Cardiac muscle cell (in vitro differentiated cells and primary cell): ENCODE measurements around the gene SIGLECL1. TPM values are rescaled to one million over a fixed set of nuclear protein-coding genes. Genes with fewer than 3 reads are reported as not detected.

Source experiments
- DNase-seq, 2 donors: peaks; one replicate each; pipeline versions ENCODE4 v3.0.0 to v3.0.0-alpha.2; 2010 to 2017; ENCODE audit warnings: low read depth in 1 of 2, low spot score in 1 of 2
- H3K27ac ChIP-seq: fragments of 200-600 bp; sonication (generic); 2 replicates; pipeline ENCODE4 v1.5.1; 2016
- H3K27me3 ChIP-seq: fragments of 200-600 bp; sonication (generic); 2 replicates; pipeline ENCODE4 v1.6.0; 2016; ENCODE audit warnings: control low read depth
- H3K36me3 ChIP-seq: fragments of 200-600 bp; sonication (generic); 2 replicates; pipeline ENCODE4 v1.5.1; 2016; ENCODE audit warnings: control low read depth
- H3K4me1 ChIP-seq: fragments of 200-600 bp; sonication (generic); 2 replicates; pipeline ENCODE4 v1.8.1; 2017; ENCODE audit warnings: low read depth, mild to moderate bottlenecking, mixed run types
- H3K4me3 ChIP-seq: fragments of 200-600 bp; sonication (generic); 2 replicates; pipeline ENCODE4 v1.5.1; 2016; ENCODE audit warnings: mild to moderate bottlenecking
- H3K9me3 ChIP-seq: fragments of 200-600 bp; sonication (generic); 2 replicates; pipeline ENCODE4 v1.5.1; 2017; ENCODE audit warnings: low read depth, mild to moderate bottlenecking, control low read depth
- polyA plus RNA-seq: library from polyadenylated mRNA; unstranded; fragments of >200 nt; fragmentation: Nextera tagmentation; extraction: Ambion mirVana; gene quantifications from 2 replicates; pipeline ENCODE4 v1.2.1, GENCODE V29; 2016
- total RNA-seq: library from RNA; depleted of rRNA; stranded (reverse); fragments of >200 nt; gene quantifications from 2 replicates; pipeline ENCODE4 v1.2.3, GENCODE V29; 2016
- TF ChIP-seq, protein P1 (sequence below): IDR thresholded peaks from 2 replicates; pipeline ENCODE4 v1.5.1; 2012; ENCODE audit warnings: low read depth, mild to moderate bottlenecking, low read length

The SIGLECL1 gene
- total and polyA plus RNA-seq, 2 experiments from 2014 or later, result not detected

DNA sequence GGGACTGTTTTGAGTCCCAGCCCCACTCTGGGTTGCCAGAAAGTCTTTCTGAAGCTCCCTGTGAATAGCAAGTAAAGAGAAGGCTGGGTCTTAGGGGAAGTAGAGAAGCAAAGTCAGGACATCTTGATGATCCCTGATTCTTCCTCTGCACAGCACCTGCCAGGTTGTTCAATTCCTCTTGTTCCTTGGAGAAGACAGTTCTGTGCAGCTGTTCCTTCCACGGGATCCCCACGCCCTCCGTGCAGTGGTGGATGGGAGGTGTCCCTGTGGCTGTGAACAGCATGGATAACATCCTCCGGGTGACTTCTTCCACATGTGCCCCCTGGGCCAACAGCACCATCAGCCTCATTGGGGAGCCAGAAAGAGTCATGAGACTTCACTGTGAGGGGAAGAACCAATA, 31.5 kb downstream of the SIGLECL1 start:
- TF ChIP-seq, protein P1, sequence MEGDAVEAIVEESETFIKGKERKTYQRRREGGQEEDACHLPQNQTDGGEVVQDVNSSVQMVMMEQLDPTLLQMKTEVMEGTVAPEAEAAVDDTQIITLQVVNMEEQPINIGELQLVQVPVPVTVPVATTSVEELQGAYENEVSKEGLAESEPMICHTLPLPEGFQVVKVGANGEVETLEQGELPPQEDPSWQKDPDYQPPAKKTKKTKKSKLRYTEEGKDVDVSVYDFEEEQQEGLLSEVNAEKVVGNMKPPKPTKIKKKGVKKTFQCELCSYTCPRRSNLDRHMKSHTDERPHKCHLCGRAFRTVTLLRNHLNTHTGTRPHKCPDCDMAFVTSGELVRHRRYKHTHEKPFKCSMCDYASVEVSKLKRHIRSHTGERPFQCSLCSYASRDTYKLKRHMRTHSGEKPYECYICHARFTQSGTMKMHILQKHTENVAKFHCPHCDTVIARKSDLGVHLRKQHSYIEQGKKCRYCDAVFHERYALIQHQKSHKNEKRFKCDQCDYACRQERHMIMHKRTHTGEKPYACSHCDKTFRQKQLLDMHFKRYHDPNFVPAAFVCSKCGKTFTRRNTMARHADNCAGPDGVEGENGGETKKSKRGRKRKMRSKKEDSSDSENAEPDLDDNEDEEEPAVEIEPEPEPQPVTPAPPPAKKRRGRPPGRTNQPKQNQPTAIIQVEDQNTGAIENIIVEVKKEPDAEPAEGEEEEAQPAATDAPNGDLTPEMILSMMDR, result no peak
- H3K27me3 ChIP-seq, result no peaks in the 10 kb centered on the region
- H3K27ac ChIP-seq, result no peak overlapping the region
- no peak for DNase-seq
- no peaks in the 10 kb centered on the region for H3K9me3 ChIP-seq
- no peaks in the 10 kb centered on the region for H3K36me3 ChIP-seq
- no peak overlapping the region for H3K4me3 ChIP-seq
- H3K4me1 ChIP-seq, result no peaks in the 10 kb centered on the region

DNA sequence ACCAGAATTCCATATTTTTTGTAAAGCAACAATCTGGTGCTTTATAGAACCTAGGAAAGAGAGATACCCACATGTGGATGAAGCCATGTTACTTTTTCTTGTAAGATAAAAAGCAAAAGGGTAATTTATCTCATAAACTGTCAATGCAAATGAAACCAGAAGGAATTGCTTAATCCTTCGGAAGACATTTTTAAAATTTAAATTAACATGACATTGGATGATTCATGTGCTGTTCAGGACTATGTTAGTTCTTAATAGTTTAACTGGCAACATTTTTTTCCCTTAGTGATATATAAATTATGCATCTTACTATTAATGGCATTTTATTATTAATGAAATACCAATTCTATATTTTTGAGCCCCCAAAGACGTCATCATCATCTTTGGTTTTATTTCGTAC, 34.8 kb downstream of the SIGLECL1 start:
- no peak for DNase-seq
- Histone ChIP-seq H3K4me3 (no peak overlapping the region), H3K9me3 (no peaks in the 10 kb centered on the region), H3K36me3 (no peaks in the 10 kb centered on the region), H3K27me3 (no peaks in the 10 kb centered on the region), H3K4me1 (no peaks in the 10 kb centered on the region), H3K27ac (no peak overlapping the region)
- TF ChIP-seq, protein P1, result no peak

DNA sequence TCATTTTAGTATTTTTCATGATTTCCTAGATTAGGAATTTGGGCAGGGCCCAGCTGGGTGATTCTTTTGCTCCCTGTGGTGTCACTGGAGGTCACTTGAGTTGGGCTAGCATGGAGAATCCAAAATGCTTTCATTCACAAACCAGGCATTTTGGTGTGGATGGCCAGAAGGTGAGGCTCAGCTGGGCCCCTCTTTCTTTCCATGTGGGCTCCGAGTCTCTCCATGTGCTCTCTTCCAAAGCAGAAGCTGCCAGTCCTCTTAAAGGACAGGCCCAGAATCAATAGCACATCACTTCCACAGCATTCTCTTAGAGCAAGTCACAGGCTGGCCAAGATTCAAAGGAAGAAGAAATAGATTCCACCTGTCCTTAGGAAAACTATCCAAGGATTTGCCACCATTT, 38.8 kb downstream of the SIGLECL1 start:
- no peak overlapping the region for H3K27ac ChIP-seq
- no peaks in the 10 kb centered on the region for H3K27me3 ChIP-seq
- no peak for DNase-seq
- H3K36me3 ChIP-seq, result no peaks in the 10 kb centered on the region
- H3K4me3 ChIP-seq, result no peak overlapping the region
- no peaks in the 10 kb centered on the region for H3K4me1 ChIP-seq
- TF ChIP-seq, protein P1, result no peak
- H3K9me3 ChIP-seq, result no peaks in the 10 kb centered on the region

DNA sequence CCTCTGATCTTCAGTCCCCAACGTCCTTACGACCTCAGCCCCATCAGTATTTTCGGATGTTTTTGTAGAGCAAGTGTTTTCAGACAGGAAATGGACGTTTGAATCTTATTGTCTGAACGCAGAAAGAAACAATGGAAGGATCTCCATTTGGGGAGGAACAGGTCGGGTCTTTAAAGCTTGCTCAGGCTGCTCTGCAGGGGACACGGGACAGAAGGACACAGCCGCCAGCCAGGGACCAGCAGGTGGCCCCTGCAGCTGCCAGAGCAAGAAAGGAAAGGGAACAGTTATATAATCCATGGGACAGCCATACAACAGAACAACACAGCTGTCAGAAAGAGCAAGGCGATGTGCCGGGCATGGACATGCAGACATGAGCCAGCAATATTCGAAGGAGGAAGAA, 42.1 kb downstream of the SIGLECL1 start:
- H3K4me3 ChIP-seq, result no peak overlapping the region
- no peaks in the 10 kb centered on the region for H3K27me3 ChIP-seq
- TF ChIP-seq, protein P1, result no peak
- H3K36me3 ChIP-seq, result no peaks in the 10 kb centered on the region
- H3K9me3 ChIP-seq, result no peaks in the 10 kb centered on the region
- DNase-seq, result no peak
- no peaks in the 10 kb centered on the region for H3K4me1 ChIP-seq
- H3K27ac ChIP-seq, result no peak overlapping the region

DNA sequence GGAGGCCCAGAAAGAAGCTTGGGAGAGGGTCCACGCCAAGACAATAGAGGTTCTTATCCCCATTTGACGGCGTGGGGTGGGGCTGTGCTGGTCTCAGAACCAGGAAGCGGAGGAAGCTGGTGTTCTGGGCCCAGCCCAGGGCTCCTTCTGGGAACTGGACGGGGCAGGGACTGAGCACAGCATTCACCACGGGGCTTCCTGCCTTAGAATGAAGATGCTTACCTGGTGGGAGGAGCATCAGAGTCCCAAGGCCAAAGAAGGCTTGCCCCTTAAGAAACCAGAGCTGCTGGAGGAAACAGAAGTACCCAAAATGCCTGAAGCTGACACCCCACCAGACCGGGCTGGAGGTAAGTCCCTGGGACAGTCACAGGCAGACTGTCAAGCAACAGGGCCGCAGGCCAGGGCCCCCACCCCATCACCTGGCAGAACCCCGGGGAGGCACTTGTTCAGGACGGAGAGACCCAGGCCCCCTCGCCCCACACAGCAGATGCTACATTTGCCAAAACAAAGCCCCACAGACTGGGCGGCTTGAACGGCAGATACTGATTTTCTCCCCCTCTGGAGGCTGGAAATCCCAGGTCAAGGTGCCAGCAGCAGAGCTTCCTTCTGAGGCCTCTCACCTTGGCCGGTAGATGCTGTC, 42.8 kb downstream of the SIGLECL1 start:
- DNase-seq, result no peak
- TF ChIP-seq, protein P1, result no peak
- Histone ChIP-seq H3K4me1 (no peaks in the 10 kb centered on the region), H3K27me3 (no peaks in the 10 kb centered on the region), H3K36me3 (no peaks in the 10 kb centered on the region), H3K9me3 (no peaks in the 10 kb centered on the region), H3K27ac (no peak overlapping the region), H3K4me3 (no peak overlapping the region)
